ENCODE measurements around the gene GPD1. TPM values are rescaled to one million over a fixed set of nuclear protein-coding genes. Genes with fewer than 3 reads are reported as not detected.
A peak's percentile ranks its signal among the peaks of the same experiment; 100 is the strongest.

GPD1 gene
- total RNA-seq, 1 experiment from 2014 or later: 0.37 TPM

GRCh38 chr12:50123203-50123602 lies 19.4 kb downstream of the GPD1 start:
- no peaks in the 10 kb centered on the region for H3K27me3 Mint-ChIP-seq (ENCODE audit: insufficient read depth, unreplicated experiment)
- CTCF ChIA-PET: interaction anchor here (1.3 to 7.0 kb wide), 2 partner anchors 9 to 12 kb away, joined by 5 to 43 read pairs; partner anchors contain the start of gene COX14
- H3K4me3 Mint-ChIP-seq (ENCODE audit: unreplicated experiment): no peak overlapping the region
- H3K4me1 Mint-ChIP-seq (ENCODE audit: insufficient read depth, unreplicated experiment): no peaks in the 10 kb centered on the region
- BruUV-seq (replicated peaks): no TSS peak
- peaks cover 68% of the 10 kb centered on the region for H3K36me3 Mint-ChIP-seq (ENCODE audit: insufficient read depth, unreplicated experiment)
- no peak overlapping the region for H3K27ac Mint-ChIP-seq (ENCODE audit: low read depth, unreplicated experiment)
- no peak for TF ChIP-seq CTCF (IDR thresholded peaks at IDR 0.05; ENCODE audit: unreplicated experiment)
- POLR2A ChIA-PET: interaction anchor here (0.6 to 4.4 kb wide), 4 partner anchors 11 to 41 kb away, joined by 3 to 23 read pairs (median 3); partner anchors contain the start of gene COX14
- intact Hi-C loops (cut with micrococcal nuclease): no loop called here
- DNase-seq (ENCODE audit: unreplicated experiment): no peak
- H3K9me3 Mint-ChIP-seq (ENCODE audit: unreplicated experiment): no peaks in the 10 kb centered on the region

GRCh38 chr12:50127546-50127945 lies 23.7 kb downstream of the GPD1 start:
- Mint-ChIP-seq H3K4me3 (ENCODE audit: unreplicated experiment) (no peak overlapping the region), H3K36me3 (ENCODE audit: insufficient read depth, unreplicated experiment) (peaks cover 84% of the 10 kb centered on the region), H3K4me1 (ENCODE audit: insufficient read depth, unreplicated experiment) (peaks cover under 1% of the 10 kb centered on the region), H3K27me3 (ENCODE audit: insufficient read depth, unreplicated experiment) (no peaks in the 10 kb centered on the region), H3K27ac (ENCODE audit: low read depth, unreplicated experiment) (no peak overlapping the region), H3K9me3 (ENCODE audit: unreplicated experiment) (no peaks in the 10 kb centered on the region)
- no peak for TF ChIP-seq CTCF (IDR thresholded peaks at IDR 0.05; ENCODE audit: unreplicated experiment)
- ChIA-PET POLR2A (interaction anchor here (0.6 to 0.9 kb wide), 3 partner anchors 15 to 386 kb away, joined by 3 to 8 read pairs (median 3); partner anchors contain the start of genes COX14 and TMBIM6), CTCF (interaction anchor here (1.1 to 7.0 kb wide), 3 partner anchors 16 to 38 kb away, joined by 3 to 43 read pairs (median 4); partner anchors contain the start of gene COX14)
- intact Hi-C loops (cut with micrococcal nuclease): no loop called here
- no peak for DNase-seq (ENCODE audit: unreplicated experiment)
- BruUV-seq (replicated peaks): no TSS peak

DNA sequence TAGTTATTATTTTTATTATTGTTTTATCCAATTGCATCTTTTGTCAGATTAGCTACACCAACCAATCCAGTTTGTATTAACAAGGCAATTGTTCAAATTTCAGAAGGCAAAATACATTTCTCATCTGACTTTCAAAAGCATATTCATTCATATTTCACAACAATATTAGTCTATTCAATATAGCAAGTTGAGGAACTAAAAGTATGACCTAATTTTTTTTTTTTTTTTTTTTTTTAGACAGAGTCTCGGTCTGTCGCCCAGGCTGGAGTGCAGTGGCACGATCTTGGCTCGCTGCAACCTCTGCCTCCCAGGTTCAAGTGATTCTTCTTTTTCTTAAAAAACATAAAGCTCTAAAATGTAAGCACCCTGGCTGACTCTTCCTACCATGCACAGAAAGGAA lies 25.5 kb downstream of the GPD1 start:
- Mint-ChIP-seq H3K4me1 (ENCODE audit: insufficient read depth, unreplicated experiment) (peaks cover 4% of the 10 kb centered on the region), H3K27me3 (ENCODE audit: insufficient read depth, unreplicated experiment) (no peaks in the 10 kb centered on the region), H3K9me3 (ENCODE audit: unreplicated experiment) (no peaks in the 10 kb centered on the region), H3K27ac (ENCODE audit: low read depth, unreplicated experiment) (peak overlapping the region; percentile 46), H3K36me3 (ENCODE audit: insufficient read depth, unreplicated experiment) (peaks cover 84% of the 10 kb centered on the region), H3K4me3 (ENCODE audit: unreplicated experiment) (no peak overlapping the region)
- no peak for TF ChIP-seq CTCF (IDR thresholded peaks at IDR 0.05; ENCODE audit: unreplicated experiment)
- intact Hi-C loops (cut with micrococcal nuclease): no loop called here
- POLR2A ChIA-PET: interaction anchor here (0.6 to 3.3 kb wide), 4 partner anchors 9 to 18 kb away, joined by 3 to 24 read pairs (median 5); partner anchors contain the start of gene COX14
- DNase-seq (ENCODE audit: unreplicated experiment): no peak
- CTCF ChIA-PET: interaction anchor here (0.6 to 4.4 kb wide), 5 partner anchors 17 to 296 kb away, joined by 3 to 48 read pairs (median 4); partner anchors contain the start of gene COX14
- no TSS peak for BruUV-seq (replicated peaks)

GRCh38 chr12:50132505-50133135 lies 28.8 kb downstream of the GPD1 start:
- peak; percentile 48 for TF ChIP-seq CTCF (IDR thresholded peaks at IDR 0.05; ENCODE audit: unreplicated experiment)
- H3K4me3 Mint-ChIP-seq (ENCODE audit: unreplicated experiment): no peak overlapping the region
- peaks cover 76% of the 10 kb centered on the region for H3K36me3 Mint-ChIP-seq (ENCODE audit: insufficient read depth, unreplicated experiment)
- ChIA-PET CTCF (interaction anchor here (0.5 to 4.4 kb wide), 46 partner anchors 9 to 645 kb away, joined by 3 to 48 read pairs (median 4); partner anchors contain the start of genes COX14, RACGAP1 and SMARCD1), POLR2A (interaction anchor here (0.6 to 2.5 kb wide), 10 partner anchors 20 to 190 kb away, joined by 3 to 8 read pairs (median 4); partner anchors contain the start of genes CERS5 and COX14)
- intact Hi-C loops (cut with micrococcal nuclease): loop anchor here (1.0 kb wide), 2 partner anchors 43 to 182 kb away; no protein-coding TSS in a partner anchor
- BruUV-seq (replicated peaks): no TSS peak
- no peaks in the 10 kb centered on the region for H3K9me3 Mint-ChIP-seq (ENCODE audit: unreplicated experiment)
- peak; percentile 62 for DNase-seq (ENCODE audit: unreplicated experiment)
- H3K4me1 Mint-ChIP-seq (ENCODE audit: insufficient read depth, unreplicated experiment): peaks cover 4% of the 10 kb centered on the region
- H3K27ac Mint-ChIP-seq (ENCODE audit: low read depth, unreplicated experiment): no peak overlapping the region
- H3K27me3 Mint-ChIP-seq (ENCODE audit: insufficient read depth, unreplicated experiment): no peaks in the 10 kb centered on the region

Measured in MCF 10A (cell line).